HepG2 (cell line): ENCODE measurements around the gene IQSEC1. TPM values are rescaled to one million over a fixed set of nuclear protein-coding genes. Genes with fewer than 3 reads are reported as not detected.

Experiments
- ATRX ChIP-seq: sonication (generic); formaldehyde crosslinking; IDR thresholded peaks from 2 replicates; pipeline ENCODE4 v1.4.0; 2020; ENCODE audit warnings: missing genetic modification reagents, borderline replicate concordance
- CENPT ChIP-seq: sonication (generic); formaldehyde crosslinking; IDR thresholded peaks from 2 replicates; pipeline ENCODE4 v1.8.0; 2022; ENCODE audit warnings: low read depth, mild to moderate bottlenecking, moderate library complexity, missing genetic modification reagents
- CREB1 ChIP-seq, 2 experiments: fragments of 450-650 bp in 1 of 2; IDR thresholded peaks; 2 replicates each; pipeline ENCODE4 v1.6.1; 2016 to 2017; ENCODE audit warnings: control low read depth in 1 of 2, mild to moderate bottlenecking in 1 of 2, missing compliant biosample characterization in 1 of 2, missing genetic modification characterization in 1 of 2
- DR1 ChIP-seq: sonication (generic); formaldehyde crosslinking; IDR thresholded peaks from 2 replicates; pipeline ENCODE4 v1.8.0; 2021; ENCODE audit warnings: mild to moderate bottlenecking, missing genetic modification reagents, inconsistent platforms
- FOXP1 ChIP-seq, 2 experiments: fragments of 450-650 bp in 1 of 2; IDR thresholded peaks; 2 replicates each; pipeline ENCODE4 v1.6.1; 2017 to 2018; ENCODE audit warnings: antibody characterized with exemption in 1 of 2
- GATAD1 ChIP-seq: IDR thresholded peaks from 2 replicates; pipeline ENCODE4 v1.6.1; 2016; ENCODE audit warnings: missing genetic modification reagents, missing compliant biosample characterization
- IRX3 ChIP-seq: sonication (generic); formaldehyde crosslinking; IDR thresholded peaks from 2 replicates; pipeline ENCODE4 v1.8.1; 2023; ENCODE audit warnings: mild to moderate bottlenecking, low read depth, missing genetic modification reagents, borderline replicate concordance
- MAFK ChIP-seq, 2 experiments: IDR thresholded peaks in 1 of 2; conservative IDR thresholded peaks in 1 of 2; 2 replicates each; pipeline ENCODE4 v1.6.1; 2011; ENCODE audit warnings: improper control_type of control experiment in 2 of 2, low read length in 2 of 2
- MATR3 ChIP-seq: sonication (generic); formaldehyde crosslinking; IDR thresholded peaks from 2 replicates; pipeline ENCODE4 v1.4.0; 2020; ENCODE audit warnings: missing genetic modification reagents
- MED1 ChIP-seq: sonication (generic); formaldehyde crosslinking; IDR thresholded peaks from 2 replicates; pipeline ENCODE4 v1.4.0; 2020; ENCODE audit warnings: missing genetic modification reagents
- NR2F6 ChIP-seq, 2 experiments: IDR thresholded peaks; 2 replicates each; pipeline ENCODE4 v1.6.1; 2016; ENCODE audit warnings: antibody characterized with exemption in 1 of 2, mild to moderate bottlenecking in 1 of 2
- PCBP1 ChIP-seq: fragments of 200-400 bp; formaldehyde crosslinking; IDR thresholded peaks from 2 replicates; pipeline ENCODE4 v1.6.1; 2017; ENCODE audit warnings: mild to moderate bottlenecking, low read depth, low read length, borderline replicate concordance
- POGZ ChIP-seq: sonication (generic); formaldehyde crosslinking; IDR thresholded peaks from 2 replicates; pipeline ENCODE4 v1.4.0; 2020; ENCODE audit warnings: mild to moderate bottlenecking, missing genetic modification reagents
- TBX2 ChIP-seq: sonication (generic); formaldehyde crosslinking; IDR thresholded peaks from 2 replicates; pipeline ENCODE4 v1.5.0; 2020; ENCODE audit warnings: missing genetic modification reagents, mild to moderate bottlenecking, borderline replicate concordance
- U2AF1 ChIP-seq: fragments of 200-400 bp; formaldehyde crosslinking; optimal IDR thresholded peaks from 2 replicates; pipeline ENCODE3; 2017; ENCODE audit warnings: mild to moderate bottlenecking, low read depth, low read length
- ZBTB20 ChIP-seq: sonication (generic); formaldehyde crosslinking; IDR thresholded peaks from 2 replicates; pipeline ENCODE4 v1.8.1; 2023; ENCODE audit warnings: missing genetic modification reagents, low read depth, mild to moderate bottlenecking, borderline replicate concordance
- ZNF383 ChIP-seq: sonication (generic); formaldehyde crosslinking; IDR thresholded peaks from 2 replicates; pipeline ENCODE4 v1.4.0; 2020; ENCODE audit warnings: missing genetic modification reagents, mild to moderate bottlenecking, borderline replicate concordance
- ZNF562 ChIP-seq: sonication (generic); formaldehyde crosslinking; IDR thresholded peaks from 2 replicates; pipeline ENCODE4 v1.8.0; 2022; ENCODE audit warnings: missing genetic modification reagents, borderline replicate concordance
- ZNF746 ChIP-seq: sonication (generic); formaldehyde crosslinking; IDR thresholded peaks from 2 replicates; pipeline ENCODE4 v1.8.0; 2022; ENCODE audit warnings: mild to moderate bottlenecking, missing genetic modification reagents
- polyA plus RNA-seq, 8 experiments: library from polyadenylated mRNA; depleted of rRNA in 3 of 8; stranded (reverse) in 7 of 8; unstranded in 1 of 8; fragments of >200 nt; fragmentation: Illumina TruSeq in 4 of 8; extraction: Trizol in 4 of 8; gene quantifications; 2 replicates each; pipeline versions ENCODE4 v1.2.1 to v1.2.3, GENCODE V29; 2011 to 2016; ENCODE audit warnings: low read depth in 4 of 8, missing spikeins in 1 of 8, mixed read lengths in 1 of 8; ENCODE audit not compliant: insufficient read depth in 1 of 8
- total RNA-seq, 5 experiments: library from RNA; depleted of rRNA; stranded (reverse); fragments of >200 nt; fragmentation: Illumina TruSeq; extraction: Trizol; gene quantifications; 2 replicates each; pipeline ENCODE4 v1.2.3, GENCODE V29; 2016; ENCODE audit warnings: low read depth in 1 of 5
- TF ChIP-seq, protein P1 (sequence below): sonication (generic); formaldehyde crosslinking; IDR thresholded peaks from 2 replicates; pipeline ENCODE4 v1.4.0; 2020; ENCODE audit warnings: low read depth, mild to moderate bottlenecking, missing genetic modification reagents
- TF ChIP-seq, protein P2 (sequence below): sonication (generic); formaldehyde crosslinking; conservative IDR thresholded peaks from 2 replicates; pipeline ENCODE4 v1.4.0; 2020; ENCODE audit warnings: missing genetic modification reagents
- TF ChIP-seq, protein P3 (sequence below): IDR thresholded peaks from 2 replicates; pipeline ENCODE4 v1.6.1; 2016; ENCODE audit warnings: mild to moderate bottlenecking, missing biosample characterization, missing genetic modification reagents
- TF ChIP-seq, protein P4 (sequence below): sonication (generic); formaldehyde crosslinking; IDR thresholded peaks from 2 replicates; pipeline ENCODE4 v1.4.0; 2020; ENCODE audit warnings: missing genetic modification reagents, borderline replicate concordance

Gene IQSEC1
- total and polyA plus RNA-seq, 2 of the 13 experiments (the other 11 are each of a cell fraction or from before 2014, with no cell fraction given) = 17.4 to 20.2 TPM

DNA sequence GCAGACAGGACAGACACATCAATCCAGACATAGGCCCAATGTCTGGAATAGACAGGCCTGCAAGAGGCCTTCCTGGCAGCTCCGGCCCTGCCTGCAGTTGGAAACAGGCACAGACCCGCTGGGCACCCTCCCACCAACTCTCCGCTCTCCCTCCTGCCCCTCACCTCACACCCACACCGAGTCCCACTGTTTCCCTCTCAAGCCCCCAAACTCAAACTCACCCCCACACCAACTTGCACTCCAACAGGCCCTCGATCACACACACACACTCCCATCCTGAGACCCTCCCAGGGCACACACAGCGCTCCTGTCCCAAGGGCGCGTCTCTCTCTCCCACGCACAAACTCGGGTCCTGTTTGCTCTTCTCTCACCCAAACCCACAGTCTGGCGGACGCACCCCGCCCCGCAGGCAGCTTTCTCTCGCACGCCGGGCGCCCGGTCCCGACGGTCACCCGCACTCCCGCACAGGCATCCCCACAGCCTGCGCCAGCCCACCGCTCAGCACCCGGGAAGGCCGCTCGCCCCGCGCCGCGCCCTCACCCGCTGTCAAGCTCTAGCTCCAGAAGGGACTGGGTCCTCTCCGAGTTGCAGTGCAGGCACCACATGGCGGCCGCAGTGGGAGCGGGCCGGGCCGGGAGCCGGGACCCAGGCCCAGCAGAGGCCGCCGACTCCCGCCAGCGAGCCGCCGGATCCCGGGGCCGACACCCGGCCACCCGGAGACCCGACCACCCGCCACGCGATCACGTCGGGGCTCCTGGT is 106.2 kb downstream of the IQSEC1 start (continued):
- TF ChIP-seq ZNF746 (CRISPR knock-in tag) = no peak
- no peak for TF ChIP-seq ZNF562 (CRISPR knock-in tag)
- no peak for TF ChIP-seq PCBP1
- TF ChIP-seq CENPT (CRISPR knock-in tag) = 0 out of 2 replicates have a peak, but pooled peaks have one; percentile 25
- no peak for TF ChIP-seq MED1 (CRISPR knock-in tag)
- TF ChIP-seq, protein P1, sequence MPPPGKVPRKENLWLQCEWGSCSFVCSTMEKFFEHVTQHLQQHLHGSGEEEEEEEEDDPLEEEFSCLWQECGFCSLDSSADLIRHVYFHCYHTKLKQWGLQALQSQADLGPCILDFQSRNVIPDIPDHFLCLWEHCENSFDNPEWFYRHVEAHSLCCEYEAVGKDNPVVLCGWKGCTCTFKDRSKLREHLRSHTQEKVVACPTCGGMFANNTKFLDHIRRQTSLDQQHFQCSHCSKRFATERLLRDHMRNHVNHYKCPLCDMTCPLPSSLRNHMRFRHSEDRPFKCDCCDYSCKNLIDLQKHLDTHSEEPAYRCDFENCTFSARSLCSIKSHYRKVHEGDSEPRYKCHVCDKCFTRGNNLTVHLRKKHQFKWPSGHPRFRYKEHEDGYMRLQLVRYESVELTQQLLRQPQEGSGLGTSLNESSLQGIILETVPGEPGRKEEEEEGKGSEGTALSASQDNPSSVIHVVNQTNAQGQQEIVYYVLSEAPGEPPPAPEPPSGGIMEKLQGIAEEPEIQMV (CRISPR knock-in tag) = no peak
- TF ChIP-seq POGZ (CRISPR knock-in tag) = 0 out of 2 replicates have a peak, but pooled peaks have one; percentile 24
- TF ChIP-seq TBX2 = no peak; the same call in 1 of the 2 replicates
- TF ChIP-seq FOXP1 (IDR thresholded peaks at IDR 0.05) = no peak
- no peak for TF ChIP-seq FOXP1 (CRISPR knock-in tag; IDR thresholded peaks at IDR 0.05)
- TF ChIP-seq DR1 = peak; percentile 49; the same call in 1 of the 2 replicates
- TF ChIP-seq, protein P2, sequence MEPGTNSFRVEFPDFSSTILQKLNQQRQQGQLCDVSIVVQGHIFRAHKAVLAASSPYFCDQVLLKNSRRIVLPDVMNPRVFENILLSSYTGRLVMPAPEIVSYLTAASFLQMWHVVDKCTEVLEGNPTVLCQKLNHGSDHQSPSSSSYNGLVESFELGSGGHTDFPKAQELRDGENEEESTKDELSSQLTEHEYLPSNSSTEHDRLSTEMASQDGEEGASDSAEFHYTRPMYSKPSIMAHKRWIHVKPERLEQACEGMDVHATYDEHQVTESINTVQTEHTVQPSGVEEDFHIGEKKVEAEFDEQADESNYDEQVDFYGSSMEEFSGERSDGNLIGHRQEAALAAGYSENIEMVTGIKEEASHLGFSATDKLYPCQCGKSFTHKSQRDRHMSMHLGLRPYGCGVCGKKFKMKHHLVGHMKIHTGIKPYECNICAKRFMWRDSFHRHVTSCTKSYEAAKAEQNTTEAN (CRISPR knock-in tag) = no peak
- no peak for TF ChIP-seq CREB1 (IDR thresholded peaks at IDR 0.05)
- no peak for TF ChIP-seq CREB1 (CRISPR knock-in tag; IDR thresholded peaks at IDR 0.05)
- no peak for TF ChIP-seq ATRX (CRISPR knock-in tag)
- no peak for TF ChIP-seq ZNF383
- TF ChIP-seq GATAD1 (CRISPR knock-in tag) = no peak
- TF ChIP-seq, protein P3, sequence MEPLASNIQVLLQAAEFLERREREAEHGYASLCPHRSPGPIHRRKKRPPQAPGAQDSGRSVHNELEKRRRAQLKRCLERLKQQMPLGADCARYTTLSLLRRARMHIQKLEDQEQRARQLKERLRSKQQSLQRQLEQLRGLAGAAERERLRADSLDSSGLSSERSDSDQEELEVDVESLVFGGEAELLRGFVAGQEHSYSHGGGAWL (CRISPR knock-in tag) = no peak
- TF ChIP-seq, protein P4, sequence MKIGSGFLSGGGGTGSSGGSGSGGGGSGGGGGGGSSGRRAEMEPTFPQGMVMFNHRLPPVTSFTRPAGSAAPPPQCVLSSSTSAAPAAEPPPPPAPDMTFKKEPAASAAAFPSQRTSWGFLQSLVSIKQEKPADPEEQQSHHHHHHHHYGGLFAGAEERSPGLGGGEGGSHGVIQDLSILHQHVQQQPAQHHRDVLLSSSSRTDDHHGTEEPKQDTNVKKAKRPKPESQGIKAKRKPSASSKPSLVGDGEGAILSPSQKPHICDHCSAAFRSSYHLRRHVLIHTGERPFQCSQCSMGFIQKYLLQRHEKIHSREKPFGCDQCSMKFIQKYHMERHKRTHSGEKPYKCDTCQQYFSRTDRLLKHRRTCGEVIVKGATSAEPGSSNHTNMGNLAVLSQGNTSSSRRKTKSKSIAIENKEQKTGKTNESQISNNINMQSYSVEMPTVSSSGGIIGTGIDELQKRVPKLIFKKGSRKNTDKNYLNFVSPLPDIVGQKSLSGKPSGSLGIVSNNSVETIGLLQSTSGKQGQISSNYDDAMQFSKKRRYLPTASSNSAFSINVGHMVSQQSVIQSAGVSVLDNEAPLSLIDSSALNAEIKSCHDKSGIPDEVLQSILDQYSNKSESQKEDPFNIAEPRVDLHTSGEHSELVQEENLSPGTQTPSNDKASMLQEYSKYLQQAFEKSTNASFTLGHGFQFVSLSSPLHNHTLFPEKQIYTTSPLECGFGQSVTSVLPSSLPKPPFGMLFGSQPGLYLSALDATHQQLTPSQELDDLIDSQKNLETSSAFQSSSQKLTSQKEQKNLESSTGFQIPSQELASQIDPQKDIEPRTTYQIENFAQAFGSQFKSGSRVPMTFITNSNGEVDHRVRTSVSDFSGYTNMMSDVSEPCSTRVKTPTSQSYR (CRISPR knock-in tag) = no peak
- TF ChIP-seq U2AF1 = no peak
- no peak for TF ChIP-seq MAFK (conservative IDR thresholded peaks at IDR 0.05 in 1 of 2, IDR thresholded peaks at IDR 0.05 in 1 of 2; ENCODE audit: low read length in 2 of 2)
- no peak for TF ChIP-seq MATR3 (CRISPR knock-in tag)
- no peak for TF ChIP-seq IRX3 (CRISPR knock-in tag)
- TF ChIP-seq ZBTB20 (CRISPR knock-in tag) = no peak
- TF ChIP-seq NR2F6 (IDR thresholded peaks at IDR 0.05) = no peak
- no peak for TF ChIP-seq NR2F6 (CRISPR knock-in tag; IDR thresholded peaks at IDR 0.05)
